Globus pallidus (tissue), 1 donor: ENCODE results near the gene STAC3.

Source experiments
- DNase-seq: peaks from one replicate; pipeline ENCODE4 v3.0.0-alpha.2; 2015; ENCODE audit warnings: low spot score

Gene STAC3

GRCh38 chr12:57235728-57236131 is 15.3 kb downstream of the STAC3 start:
- no peak for DNase-seq

GRCh38 chr12:57235017-57235727 is 15.8 kb downstream of the STAC3 start:
- DNase-seq, result no peak

GRCh38 chr12:57234571-57235016 is 16.4 kb downstream of the STAC3 start:
- no peak for DNase-seq

GRCh38 chr12:57234233-57234570 is 16.8 kb downstream of the STAC3 start:
- no peak for DNase-seq

GRCh38 chr12:57233357-57234232 is 17.4 kb downstream of the STAC3 start:
- no peak for DNase-seq

- no peak for DNase-seq
Measured at GRCh38 chr12:57232156-57232756, 18.7 kb downstream of the STAC3 start.

GRCh38 chr12:57231276-57232021 is 19.5 kb downstream of the STAC3 start:
- no peak for DNase-seq

- no peak for DNase-seq
Measured at GRCh38 chr12:57230381-57231155, 20.4 kb downstream of the STAC3 start.

- DNase-seq, result peak; percentile 93
Measured at GRCh38 chr12:57229634-57230380, 21.2 kb downstream of the STAC3 start, which contains the start of gene SHMT2. Gene SHMT2, plus strand, starts transcription at chr12:57229711. Its CDS starts 68 bp downstream, at chr12:57229779.

- DNase-seq, result no peak
Measured at GRCh38 chr12:57229046-57229633, 21.8 kb downstream of the STAC3 start.

GRCh38 chr12:57227315-57228115 is 23.5 kb downstream of the STAC3 start:
- no peak for DNase-seq

GRCh38 chr12:57226588-57227314 is 24.2 kb downstream of the STAC3 start:
- no peak for DNase-seq

GRCh38 chr12:57225680-57226210 is 25.2 kb downstream of the STAC3 start:
- no peak for DNase-seq

- no peak for DNase-seq
Measured at GRCh38 chr12:57224973-57225679, 25.9 kb downstream of the STAC3 start.

- no peak for DNase-seq
Measured at GRCh38 chr12:57224278-57224972, 26.6 kb downstream of the STAC3 start.

GRCh38 chr12:57223191-57224165 is 27.5 kb downstream of the STAC3 start:
- no peak for DNase-seq
